ENCODE results near the gene NCK2. TPM values are rescaled to one million over a fixed set of nuclear protein-coding genes. Genes with fewer than 3 reads are reported as not detected.

NCK2 gene
- total and polyA plus RNA-seq, 2 of the 4 experiments (the other 2 are of a cell fraction), result 15.8 to 22.2 TPM

- ChIA-PET POLR2A (ENCODE audit: unreplicated experiment) (no interaction called here), CTCF (no interaction called here)
- intact Hi-C loops (cut with micrococcal nuclease), result no loop called here
- Histone ChIP-seq H3K18ac (ENCODE audit: low read depth, low read length) (no peak overlapping the region), H2BK15ac (ENCODE audit: low read depth, low read length) (no peak overlapping the region), H3K56ac (ENCODE audit: extremely low read depth, insufficient read depth, low read length) (no peak overlapping the region), H2AK5ac (ENCODE audit: low read depth, low read length) (no peak overlapping the region), H3K9me3 (ENCODE audit: control insufficient read depth, insufficient read depth, low read length) (no peaks in the 10 kb centered on the region), H2AFZ (replicated peaks; ENCODE audit: low read length, poor library complexity) (no peak overlapping the region), H2BK120ac (ENCODE audit: low read depth, low read length) (no peak overlapping the region), H3K14ac (replicated peaks; ENCODE audit: low read depth, low read length) (no peak overlapping the region), H2AK9ac (replicated peaks; ENCODE audit: low read depth, low read length, poor library complexity) (no peak overlapping the region), H3K79me1 (ENCODE audit: low read depth in 1 of 2, low read length in 2 of 2) (peaks cover 35 to 81% of the 10 kb centered on the region in 2 experiments), H4K91ac (ENCODE audit: insufficient read depth, low read depth, low read length) (no peak overlapping the region), H3K9me1 (ENCODE audit: insufficient read depth, low read length) (peaks cover 28% of the 10 kb centered on the region; the same call in 1 of the 2 replicates), H3K9ac (ENCODE audit: low read depth, low read length) (no peak overlapping the region), H3K23ac (ENCODE audit: low read depth, low read length) (no peak overlapping the region), H4K8ac (ENCODE audit: low read depth in 2 of 2, low read length in 2 of 2) (no peak overlapping the region), H3K4me2 (ENCODE audit: low read depth, low read length) (no peak overlapping the region), H3K27me3 (ENCODE audit: control insufficient read depth, insufficient read depth, low read length) (no peaks in the 10 kb centered on the region), H2BK20ac (ENCODE audit: low read depth, low read length) (no peak overlapping the region), H2BK5ac (ENCODE audit: low read depth, low read length, poor library complexity, severe bottlenecking) (no peak overlapping the region), H3K4ac (ENCODE audit: low read depth, low read length) (no peak overlapping the region), H3K4me3 (ENCODE audit: insufficient read depth, low read depth, low read length) (no peak overlapping the region), H4K5ac (ENCODE audit: low read depth, low read length) (no peak overlapping the region), H3K36me3 (ENCODE audit: control insufficient read depth, insufficient read depth, low read length) (no peaks in the 10 kb centered on the region), H3K4me1 (ENCODE audit: control insufficient read depth, insufficient read depth, low read length) (peaks cover 6% of the 10 kb centered on the region), H4K20me1 (ENCODE audit: insufficient read depth, low read length) (peaks cover 62% of the 10 kb centered on the region), H3K27ac (ENCODE audit: insufficient read depth, low read length) (no peak overlapping the region)
- no peak for ATAC-seq (ENCODE audit: low read depth)
- in situ Hi-C loops (cut with MboI; ENCODE audit: low sequenced_read_pairs), result no loop called here
- dilution Hi-C loops (cut with HindIII; ENCODE audit: low sequenced_read_pairs, unreplicated experiment), result no loop called here
- no peak for TF ChIP-seq CHD1 (IDR thresholded peaks at IDR 0.05; ENCODE audit: low read depth, low read length)
- no peak for TF ChIP-seq NFE2L2 (IDR thresholded peaks at IDR 0.05; ENCODE audit: low read depth, low read length)
- TF ChIP-seq RAD21 (IDR thresholded peaks at IDR 0.05; ENCODE audit: low read length), result no peak
- no peak for TF ChIP-seq ELK1 (IDR thresholded peaks at IDR 0.05; ENCODE audit: borderline replicate concordance, low read depth, low read length)
- no peak for TF ChIP-seq RFX5 (IDR thresholded peaks at IDR 0.05; ENCODE audit: low read depth, low read length)
- no peak for TF ChIP-seq BHLHE40 (IDR thresholded peaks at IDR 0.05; ENCODE audit: low read depth, low read length)
- no TSS peak for BruUV-seq (replicated peaks)
- WGBS, 2 experiments (ENCODE audit: extremely low coverage in 2 of 2, insufficient read length in 1 of 2), result no CpG with 5 or more reads among the region's 12 CpGs
- no peak for DNase-seq
Observed at GRCh38 chr2:105760639-105761337, 16.1 kb downstream of the NCK2 start.

All from IMR-90 (cell line).